Kidney tubule cell (primary cell): ENCODE measurements around the gene TEX22.

Experiments
- DNase-seq: peaks from one replicate; pipeline ENCODE4 v3.0.0-alpha.2; 2018; ENCODE audit warnings: low spot score

The TEX22 gene

DNA sequence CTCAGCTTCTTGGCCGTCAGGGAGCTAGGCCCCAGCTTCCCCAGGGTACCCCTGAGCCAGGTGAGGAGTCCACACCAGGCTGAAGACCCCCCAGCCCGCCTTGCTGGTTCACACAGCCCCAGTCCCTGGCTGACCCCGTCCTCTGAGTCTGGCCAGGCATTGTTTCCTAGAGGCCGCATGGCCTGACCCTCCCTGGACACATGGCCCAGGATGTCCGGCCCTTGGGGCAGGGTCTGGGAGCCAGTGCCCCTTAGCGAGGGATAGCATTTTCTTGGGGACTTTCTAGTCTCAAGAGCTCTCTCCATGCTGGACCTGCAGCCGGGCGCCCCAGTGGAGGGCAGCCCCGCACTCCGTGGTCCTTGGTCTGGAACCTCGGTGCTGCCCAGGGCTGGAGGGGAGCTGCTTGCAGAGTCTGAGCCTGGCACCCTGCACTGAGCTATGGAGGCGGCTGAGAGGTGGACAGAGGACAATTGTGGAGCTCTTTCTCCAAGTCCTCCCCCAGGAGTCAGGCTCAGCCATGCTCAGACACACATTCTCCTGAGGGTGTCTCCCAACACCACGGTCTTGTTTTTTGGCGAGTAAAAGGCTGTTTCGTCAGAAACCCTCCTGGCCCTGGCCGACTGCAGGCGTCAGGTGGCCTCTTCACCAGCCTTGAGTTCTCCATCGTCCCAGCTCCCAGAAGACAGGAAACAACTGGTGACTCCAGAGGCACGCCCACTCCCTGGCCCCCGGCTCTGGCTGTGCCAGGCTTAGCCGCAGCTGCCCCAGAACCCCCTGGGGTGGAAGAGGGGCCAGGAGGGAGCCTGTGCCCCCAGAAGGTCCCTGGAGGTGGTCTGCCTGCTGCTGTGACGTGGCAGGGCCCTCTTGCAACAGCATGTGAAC lies 58.6 kb downstream of the TEX22 start:
- DNase-seq = no peak

DNA sequence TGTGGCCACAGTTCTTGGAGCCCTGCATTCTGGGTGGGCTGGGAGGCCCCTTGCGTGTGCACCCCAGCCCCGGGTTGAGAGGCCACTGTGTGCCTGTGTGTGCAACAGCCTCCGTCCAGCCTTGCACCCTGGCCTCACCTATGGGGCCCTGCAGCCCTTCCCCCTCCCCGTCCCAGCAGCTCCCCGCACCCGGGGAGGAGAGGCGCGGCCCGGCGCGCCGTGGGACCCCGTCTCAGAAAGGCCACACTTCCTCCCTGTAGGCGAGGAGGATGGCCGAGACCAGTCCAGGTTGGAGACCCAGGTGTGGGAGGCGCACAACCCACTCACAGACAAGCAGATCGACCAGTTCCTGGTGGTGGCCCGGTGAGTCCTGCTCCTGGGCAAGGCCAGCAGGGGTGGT lies 59.7 kb downstream of the TEX22 start:
- no peak for DNase-seq

DNA sequence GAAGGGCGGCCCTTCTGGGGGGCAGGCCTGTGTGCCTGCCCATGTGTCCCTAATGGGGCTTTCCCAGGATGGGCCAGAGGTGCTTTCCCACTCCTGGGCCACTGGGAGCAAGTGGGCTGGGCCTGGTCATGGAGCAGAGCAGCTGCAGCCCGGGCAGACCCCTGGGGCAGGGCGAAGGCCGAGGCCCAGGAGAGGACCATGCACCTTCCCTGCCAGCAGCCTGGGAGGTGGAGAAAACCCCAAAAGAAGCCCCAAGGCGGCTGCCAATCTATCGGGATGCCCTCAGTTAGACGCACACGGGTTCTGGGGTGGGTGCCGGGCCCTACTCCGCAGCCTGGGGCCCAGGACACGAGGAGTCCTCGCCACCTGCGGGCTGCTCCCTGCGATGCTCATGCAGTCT lies 60.2 kb downstream of the TEX22 start:
- no peak for DNase-seq

DNA sequence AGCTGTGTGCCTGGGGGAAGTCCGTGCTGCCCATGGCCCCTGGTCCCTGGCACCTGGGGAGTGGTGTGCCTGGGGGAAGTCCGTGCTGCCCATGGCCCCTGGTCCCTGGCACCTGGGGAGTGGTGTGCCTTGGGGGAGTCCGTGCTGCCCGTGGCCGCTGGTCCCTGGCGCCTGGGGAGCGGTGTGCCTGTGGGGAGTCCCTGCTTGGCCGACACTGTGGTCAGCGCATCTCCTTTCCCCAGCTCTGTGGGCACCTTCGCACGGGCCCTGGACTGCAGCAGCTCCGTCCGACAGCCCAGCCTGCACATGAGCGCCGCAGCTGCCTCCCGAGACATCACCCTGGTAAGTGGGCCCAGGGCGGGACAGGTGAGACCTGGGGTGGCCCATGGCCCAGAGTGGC lies 61.8 kb downstream of the TEX22 start:
- DNase-seq = no peak

DNA sequence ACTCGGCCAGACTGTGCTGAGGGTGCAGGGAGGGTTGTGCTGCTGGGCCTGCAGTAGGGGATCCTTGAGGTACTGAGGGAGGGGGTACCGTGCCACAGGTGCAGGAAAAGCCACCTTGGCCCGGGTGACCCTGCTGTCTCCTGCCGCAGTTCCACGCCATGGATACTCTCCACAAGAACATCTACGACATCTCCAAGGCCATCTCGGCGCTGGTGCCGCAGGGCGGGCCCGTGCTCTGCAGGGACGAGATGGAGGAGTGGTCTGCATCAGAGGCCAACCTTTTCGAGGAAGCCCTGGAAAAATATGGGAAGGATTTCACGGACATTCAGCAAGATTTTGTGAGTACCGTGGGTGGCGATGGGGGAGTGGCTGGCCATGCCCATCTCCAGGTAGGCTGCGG lies 62.3 kb downstream of the TEX22 start:
- DNase-seq = no peak

DNA sequence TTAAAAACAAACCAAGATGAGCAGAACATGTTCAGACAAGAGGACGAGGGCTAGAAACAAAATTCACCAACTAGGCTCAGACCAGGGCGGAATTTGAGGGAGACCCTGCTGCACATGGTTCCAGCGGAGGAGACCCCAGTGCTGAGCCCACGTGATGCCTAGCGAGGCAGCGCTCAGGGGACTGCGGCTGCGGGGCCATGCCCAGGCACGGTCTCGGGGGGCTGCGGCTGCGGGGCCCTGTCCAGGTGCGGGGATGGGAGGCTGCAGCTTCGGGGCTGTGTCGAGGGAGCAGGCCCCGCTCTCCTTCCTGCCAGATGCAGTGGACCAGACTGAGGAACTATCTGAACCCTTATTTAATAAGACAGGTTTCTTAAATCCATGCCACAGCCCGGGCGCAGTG lies 63.6 kb downstream of the TEX22 start:
- no peak for DNase-seq
